KG1 (cell line): Measurements from ENCODE around the gene SHROOM4.

Source experiments
- DNase-seq: peaks from one replicate; lab custom pipeline; 2025; lab: John Stamatoyannopoulos, UW

The SHROOM4 gene, protein sequence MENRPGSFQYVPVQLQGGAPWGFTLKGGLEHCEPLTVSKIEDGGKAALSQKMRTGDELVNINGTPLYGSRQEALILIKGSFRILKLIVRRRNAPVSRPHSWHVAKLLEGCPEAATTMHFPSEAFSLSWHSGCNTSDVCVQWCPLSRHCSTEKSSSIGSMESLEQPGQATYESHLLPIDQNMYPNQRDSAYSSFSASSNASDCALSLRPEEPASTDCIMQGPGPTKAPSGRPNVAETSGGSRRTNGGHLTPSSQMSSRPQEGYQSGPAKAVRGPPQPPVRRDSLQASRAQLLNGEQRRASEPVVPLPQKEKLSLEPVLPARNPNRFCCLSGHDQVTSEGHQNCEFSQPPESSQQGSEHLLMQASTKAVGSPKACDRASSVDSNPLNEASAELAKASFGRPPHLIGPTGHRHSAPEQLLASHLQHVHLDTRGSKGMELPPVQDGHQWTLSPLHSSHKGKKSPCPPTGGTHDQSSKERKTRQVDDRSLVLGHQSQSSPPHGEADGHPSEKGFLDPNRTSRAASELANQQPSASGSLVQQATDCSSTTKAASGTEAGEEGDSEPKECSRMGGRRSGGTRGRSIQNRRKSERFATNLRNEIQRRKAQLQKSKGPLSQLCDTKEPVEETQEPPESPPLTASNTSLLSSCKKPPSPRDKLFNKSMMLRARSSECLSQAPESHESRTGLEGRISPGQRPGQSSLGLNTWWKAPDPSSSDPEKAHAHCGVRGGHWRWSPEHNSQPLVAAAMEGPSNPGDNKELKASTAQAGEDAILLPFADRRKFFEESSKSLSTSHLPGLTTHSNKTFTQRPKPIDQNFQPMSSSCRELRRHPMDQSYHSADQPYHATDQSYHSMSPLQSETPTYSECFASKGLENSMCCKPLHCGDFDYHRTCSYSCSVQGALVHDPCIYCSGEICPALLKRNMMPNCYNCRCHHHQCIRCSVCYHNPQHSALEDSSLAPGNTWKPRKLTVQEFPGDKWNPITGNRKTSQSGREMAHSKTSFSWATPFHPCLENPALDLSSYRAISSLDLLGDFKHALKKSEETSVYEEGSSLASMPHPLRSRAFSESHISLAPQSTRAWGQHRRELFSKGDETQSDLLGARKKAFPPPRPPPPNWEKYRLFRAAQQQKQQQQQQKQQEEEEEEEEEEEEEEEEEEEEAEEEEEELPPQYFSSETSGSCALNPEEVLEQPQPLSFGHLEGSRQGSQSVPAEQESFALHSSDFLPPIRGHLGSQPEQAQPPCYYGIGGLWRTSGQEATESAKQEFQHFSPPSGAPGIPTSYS (N-terminal part only)

DNA sequence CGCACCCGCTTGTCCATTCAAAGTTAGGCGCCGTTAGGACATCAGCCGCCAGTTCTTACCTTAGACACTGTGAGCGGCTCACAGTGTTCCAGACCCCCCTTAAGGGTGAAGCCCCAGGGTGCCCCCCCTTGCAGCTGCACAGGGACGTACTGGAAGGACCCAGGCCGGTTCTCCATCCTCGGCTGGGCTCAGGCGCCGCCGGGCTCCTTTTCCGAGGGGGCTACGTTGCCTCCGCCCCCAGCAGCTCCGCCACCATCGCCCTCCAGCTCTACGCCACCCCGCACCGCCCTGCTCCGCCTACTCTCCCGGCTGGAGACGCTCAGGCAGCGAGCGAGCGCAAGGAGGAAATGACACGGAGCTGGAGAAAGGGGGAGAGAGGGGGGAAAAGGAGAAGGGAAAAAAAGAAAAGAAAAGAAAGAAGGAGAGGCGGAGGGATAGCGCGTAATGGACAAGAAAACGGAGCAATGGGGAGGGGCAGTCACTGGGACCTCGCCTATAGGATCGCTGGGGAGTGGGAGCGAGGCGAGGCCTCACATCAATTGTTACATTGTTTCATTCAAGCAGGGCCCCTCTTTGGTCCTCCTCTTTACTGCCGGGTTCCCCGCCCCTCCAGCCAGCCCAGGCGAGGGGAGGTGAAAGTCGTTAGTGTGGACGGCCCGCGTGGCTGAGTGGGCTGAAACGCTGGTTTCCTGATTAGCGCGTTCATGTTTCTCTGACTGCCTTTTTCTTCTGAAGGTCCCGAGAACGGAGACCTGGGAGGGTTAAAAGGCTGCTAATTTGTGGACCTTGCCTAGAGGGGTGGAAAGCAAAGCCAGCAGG lies at the start of gene SHROOM4:
TSS of gene SHROOM4 (minus strand) at position 352 of the 819 bp plus-strand sequence. CDS start at position 176, 176 bp downstream.
- DNase-seq = no peak

DNA sequence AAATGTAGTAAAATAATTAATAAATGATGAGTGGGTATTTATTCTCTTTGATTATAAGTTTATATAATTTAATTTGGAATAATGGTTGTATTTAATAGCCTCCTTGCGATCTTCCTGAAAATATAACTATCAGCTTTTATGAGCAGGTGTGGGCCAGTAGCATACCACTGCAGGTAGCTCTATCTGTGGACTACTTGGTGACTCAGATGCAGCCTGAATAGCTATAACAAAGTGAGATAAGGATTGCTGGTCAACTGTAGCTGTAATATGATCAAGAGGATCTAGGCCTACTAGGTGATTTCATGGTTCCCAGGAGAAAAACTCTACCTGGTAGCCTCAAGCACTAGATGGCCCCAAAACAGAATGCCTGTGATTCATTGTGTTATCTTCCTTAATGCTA lies 49.5 kb upstream of the SHROOM4 start:
- DNase-seq = no peak

DNA sequence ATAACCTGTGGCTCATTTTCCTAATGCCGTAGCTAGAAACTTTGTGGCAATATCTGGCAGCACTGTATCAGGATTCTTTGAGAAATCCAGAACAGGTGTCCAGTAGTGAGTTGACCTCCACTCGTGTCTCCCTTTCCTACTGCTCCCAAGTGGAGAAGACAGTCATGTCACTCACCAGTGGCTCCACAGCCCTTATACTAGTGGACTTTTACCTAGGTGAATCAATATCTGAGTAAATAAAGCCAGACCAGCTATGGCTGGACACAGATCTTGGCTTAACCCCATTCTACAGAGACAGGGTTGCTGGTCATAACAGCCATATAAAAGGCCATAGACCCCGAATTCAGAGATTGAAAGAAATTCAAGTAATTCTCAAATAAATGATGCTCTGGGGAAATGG lies 46.5 kb upstream of the SHROOM4 start:
- DNase-seq = no peak

DNA sequence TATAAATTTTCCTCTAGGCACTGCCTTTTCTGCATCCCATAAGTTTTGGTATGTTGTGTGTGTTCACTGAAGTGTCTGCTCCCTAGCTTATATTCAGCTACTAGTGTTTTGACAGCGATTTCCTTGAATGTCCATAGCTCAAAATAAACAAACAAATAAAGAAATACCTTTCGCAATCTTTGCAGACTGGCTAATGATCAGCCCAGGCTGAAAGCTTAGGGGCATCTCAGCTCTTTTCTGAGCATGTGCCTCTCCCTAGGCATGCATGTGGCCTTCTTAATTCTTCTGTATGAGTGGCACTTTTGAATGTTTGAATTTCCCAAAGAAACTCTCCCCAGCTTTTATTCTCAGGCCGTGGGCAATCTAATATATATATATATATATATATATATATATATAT lies 44.6 kb upstream of the SHROOM4 start:
- DNase-seq = no peak

DNA sequence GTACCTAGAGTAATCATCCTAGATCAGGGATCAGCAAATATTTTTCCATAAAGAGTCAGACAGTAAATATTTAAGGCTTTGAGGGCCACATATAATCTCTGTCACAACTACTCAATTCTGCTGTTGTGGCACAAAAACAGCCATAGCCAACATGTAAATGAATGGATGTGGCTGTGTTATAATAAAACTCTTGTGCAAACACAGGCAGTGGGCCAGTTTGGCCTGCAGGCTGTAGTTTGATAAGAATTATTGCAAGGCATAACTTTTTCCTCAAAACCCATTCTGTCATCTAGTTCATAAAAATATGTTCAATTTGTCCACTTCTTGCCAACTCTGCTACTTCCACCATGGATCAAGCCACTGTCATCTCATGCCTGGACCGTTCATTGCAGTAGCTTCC lies 39.4 kb upstream of the SHROOM4 start:
- no peak for DNase-seq

DNA sequence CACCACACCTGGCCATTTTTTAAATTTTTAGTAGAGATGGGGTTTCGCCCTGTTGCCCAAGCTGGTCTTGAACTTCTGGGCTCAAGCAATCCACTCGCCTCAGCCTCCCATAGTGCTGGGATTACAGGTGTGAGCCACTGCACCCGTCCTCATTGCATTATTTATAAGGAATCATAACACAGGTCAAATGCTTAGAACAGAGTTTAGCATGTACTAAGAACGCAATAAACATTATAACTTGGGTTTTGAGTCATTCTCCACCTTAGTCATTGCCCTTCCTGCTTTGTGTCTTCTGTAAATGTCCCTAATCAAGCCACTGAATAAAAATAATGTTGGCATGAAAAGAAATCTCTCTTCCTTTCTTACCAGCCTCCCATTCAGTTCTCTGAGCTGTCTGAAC lies 38.5 kb upstream of the SHROOM4 start:
- no peak for DNase-seq

DNA sequence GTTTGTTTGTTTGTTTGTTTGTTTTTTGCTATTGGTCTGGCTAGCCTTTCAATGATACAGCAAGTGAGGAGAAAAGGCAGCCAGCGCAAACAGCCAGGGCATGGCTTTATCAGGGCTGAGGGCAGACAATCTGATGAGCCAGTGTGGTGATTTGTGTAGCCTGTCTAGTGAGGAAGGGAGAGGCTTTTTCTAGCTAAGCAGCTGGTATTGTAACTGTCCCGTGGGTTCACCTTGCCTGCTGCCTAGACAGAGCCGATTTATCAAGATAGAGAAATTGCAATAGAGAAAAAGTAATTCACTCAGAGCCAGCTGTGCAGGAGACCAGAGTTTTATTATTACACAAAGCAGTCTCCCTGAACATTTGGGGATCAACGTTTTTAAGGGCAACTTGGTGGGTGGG lies 28.2 kb upstream of the SHROOM4 start:
- DNase-seq = no peak

DNA sequence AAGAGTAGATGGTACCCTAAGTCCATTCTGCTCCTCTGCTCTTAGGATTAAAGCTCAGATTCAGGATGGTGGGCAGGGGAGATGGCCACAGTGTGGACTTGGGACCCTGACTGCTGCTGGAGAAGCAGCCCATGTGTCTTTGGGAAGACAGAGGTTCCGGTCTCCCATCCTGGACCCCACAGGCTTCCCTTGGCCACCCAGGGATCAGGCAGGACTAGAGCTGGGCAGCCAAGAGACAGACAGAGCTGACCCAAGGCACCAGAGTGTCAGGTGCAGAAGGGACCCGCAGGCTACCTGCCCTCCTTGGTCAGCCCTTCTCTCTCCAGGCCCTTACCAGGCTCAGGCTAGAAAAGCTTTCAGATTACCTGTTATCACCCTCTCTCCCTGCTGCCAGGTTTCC lies 25.7 kb upstream of the SHROOM4 start:
- no peak for DNase-seq

DNA sequence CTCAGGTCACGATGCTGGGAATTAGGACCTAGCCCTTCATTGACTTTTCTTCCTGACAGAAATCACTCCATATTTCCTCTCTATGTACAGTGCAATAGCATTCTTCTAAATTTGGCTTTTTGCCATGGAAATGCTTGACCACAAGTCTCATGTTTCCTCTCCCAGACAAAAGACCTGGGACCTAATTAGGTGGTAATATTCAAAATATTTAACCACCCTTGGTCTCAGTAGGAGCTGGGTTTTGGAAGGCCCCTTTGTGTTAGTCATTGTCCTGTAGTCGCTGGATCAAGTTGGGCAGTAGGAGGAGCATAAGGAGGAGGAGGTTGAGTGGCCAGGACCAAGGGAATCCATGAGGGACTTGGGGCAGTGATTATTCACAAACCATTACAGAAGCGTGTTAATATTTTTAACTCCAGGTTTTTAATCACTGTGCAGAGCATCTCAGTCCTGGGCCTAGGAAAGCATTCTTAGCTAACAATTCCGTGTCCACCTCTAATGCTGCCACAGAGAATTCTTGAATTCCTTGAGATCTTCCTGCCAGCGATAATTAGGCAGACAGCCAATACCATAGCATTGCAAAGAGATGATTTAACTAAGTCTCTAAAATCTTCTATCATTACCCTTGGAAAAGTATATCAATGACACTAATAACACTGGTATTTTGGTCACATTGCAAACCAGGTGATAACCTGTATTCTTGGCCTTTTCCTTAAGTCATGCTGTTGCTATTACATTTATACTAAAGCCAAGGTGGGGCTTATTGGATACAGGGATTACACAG lies 25.0 kb upstream of the SHROOM4 start:
- DNase-seq = no peak

DNA sequence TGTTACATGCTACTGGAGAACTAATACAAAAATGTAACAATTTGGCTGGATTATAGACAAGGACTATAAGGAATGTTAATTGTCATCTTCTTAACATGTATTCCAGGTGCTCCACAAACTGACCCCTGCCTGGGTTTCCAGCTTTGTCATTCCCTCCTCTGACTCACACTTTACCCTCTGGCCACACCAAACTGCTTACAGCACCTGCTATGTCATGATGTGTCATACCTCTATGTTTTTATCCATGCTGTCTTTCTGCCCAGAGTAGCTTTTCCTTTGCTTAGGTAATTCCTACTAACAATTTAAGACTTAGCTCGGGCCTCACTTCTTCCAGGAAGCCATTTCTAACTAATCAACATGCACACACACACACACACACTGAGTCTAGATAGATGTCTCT lies 14.0 kb upstream of the SHROOM4 start:
- no peak for DNase-seq

DNA sequence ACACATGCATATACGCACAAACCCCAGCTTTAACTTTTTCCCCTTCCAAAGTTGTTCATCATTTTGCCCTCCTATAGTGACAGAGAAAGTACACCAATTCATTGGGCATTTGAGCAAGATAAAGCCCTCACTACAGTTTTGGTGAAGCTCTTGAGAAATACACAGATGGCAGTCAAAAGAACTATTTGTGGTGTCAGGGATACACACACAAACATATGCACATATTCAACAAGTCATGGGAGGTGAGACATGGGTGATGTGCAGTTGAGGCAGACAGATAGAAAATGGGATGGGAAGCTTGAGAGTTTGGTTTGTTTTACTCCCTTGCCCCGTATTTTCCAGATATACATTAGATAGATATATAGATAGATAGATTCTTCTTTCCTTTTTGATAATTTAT lies 11.8 kb upstream of the SHROOM4 start:
- DNase-seq = no peak

DNA sequence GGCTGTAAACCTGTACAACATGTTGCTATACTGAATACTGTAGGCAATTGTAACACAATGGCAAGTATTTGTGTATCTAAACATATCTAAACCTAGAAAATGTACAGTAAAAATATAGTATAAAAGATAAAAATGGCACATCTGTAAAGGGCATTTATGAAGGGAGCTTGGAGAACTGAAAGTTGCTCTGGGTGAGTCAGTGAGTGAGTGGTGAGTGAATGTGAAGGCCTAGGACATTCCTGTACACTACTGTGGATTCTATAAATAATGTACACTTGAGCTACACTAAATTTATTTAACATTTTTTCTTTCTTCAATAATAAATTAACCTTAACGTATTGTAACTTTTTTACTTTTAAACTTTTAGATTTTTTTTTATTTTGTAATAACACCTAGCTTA lies 5.0 kb upstream of the SHROOM4 start:
- no peak for DNase-seq

DNA sequence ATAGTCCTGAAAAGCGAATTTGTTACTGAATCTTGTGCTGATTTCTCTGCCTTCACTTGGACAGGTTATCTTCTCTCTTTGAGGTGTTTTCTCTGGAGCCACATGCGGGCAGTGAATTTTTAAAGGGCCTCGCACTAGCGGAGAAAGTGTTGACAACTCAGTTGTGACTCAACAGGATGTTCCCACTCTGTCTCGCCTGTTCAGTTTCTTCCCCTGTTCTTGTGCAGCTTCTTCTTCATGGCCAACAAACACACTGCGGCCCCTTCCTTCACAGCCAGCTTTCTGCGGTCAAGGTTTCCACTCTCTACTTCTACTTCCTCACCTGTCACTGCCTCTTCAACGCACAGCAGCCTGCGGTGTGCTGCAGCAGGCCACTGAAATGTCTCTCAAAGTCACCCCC lies 1.1 kb upstream of the SHROOM4 start:
- DNase-seq = no peak

DNA sequence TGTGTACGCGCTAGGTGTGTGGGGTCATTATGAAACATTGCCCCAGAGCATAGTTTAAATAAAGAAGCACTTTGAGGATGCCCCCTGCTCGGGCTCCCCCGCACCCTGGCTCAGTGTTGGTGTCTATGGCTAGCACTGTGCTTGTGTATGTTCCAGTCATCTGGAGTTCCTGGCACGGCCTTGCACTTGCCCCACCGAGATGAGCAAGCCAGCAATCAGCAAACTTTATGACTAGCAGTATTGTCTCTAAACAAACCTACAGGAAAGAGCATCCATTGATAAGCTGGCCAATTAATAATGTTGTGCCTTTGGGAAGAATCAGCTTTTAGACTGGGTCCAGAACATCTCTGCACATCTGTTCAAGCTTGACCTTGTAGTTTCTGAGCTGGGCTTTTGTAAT lies 707 bp upstream of the SHROOM4 start:
- no peak for DNase-seq

DNA sequence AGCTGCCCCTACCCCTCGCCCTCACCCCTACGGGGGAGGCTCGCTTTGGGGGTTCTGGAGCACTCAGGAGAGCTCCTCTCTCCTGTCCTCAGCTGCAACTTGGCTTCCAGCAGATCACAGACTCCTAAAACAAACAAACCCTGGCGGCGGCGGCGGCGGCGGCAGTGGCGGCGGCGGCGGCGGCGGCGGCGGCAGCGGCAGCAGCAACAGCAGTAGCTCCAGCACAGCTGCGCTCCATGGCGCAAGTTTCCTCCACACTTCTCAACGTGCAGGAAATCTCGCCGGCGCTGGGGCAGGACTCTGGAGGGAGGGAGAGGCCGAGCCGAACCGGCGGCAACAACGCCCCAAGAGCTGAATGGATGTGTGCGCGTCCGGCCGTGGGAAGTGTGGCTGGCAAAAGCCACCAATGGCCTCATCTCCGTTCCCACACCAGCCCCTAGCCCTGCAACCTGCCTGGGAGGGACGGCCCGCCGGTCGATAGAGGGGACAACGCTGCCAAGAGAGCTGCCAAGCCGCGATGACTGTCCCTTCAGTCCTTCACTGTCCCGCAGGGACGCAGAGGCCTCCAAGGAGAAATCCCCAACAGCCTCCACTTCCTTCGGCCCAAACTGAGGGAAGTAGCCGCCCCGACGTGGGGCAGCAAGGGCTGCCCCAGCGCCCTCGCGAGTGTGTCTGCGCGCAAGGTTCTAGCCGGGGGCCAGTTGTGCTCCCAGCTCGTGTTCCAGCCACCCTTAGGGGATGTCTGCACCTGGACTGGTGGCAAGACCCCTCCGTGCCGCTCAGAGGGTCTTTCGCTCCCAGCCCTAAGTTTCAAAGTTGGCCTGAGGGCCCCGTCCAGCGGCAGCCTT lies 775 bp downstream of the SHROOM4 start:
- DNase-seq = no peak

DNA sequence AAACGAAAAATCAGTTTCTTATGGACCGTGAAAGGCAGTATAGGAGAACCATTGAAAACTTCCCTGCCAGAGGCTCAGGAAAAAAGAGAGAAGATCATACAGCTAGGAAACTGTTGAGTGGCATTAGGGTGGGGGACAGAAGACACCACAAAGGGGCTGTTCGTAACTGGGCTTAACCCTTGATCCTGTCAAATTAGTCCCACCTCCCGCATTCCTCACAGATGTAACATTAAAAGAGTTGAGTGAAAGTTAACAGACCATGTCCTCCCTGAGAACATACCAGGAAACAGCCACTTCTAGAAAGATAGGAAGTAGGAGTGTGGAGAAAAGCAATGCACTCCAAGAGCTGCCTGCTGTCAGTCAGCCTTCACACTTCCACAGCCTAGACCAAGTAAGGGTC lies 8.7 kb downstream of the SHROOM4 start:
- no peak for DNase-seq

DNA sequence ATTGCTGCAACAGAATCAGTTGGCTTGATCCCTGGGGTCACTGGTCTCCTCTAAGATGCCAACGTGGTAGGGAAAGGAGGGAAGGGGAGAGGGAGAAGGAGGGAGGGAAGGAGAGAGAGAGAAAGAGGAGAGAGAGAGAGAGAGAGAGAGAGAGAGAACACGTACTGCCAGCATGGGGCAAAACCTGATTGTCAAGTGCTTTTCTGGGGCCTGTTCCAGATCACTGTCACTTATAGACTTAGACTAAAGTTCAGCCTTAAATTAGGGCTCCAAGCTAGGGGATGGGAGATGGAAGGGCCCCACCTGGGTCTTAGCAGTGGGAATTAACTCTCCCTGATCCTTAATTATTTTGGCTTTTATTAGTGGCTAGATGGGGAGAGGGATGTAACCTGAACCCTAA lies 12.9 kb downstream of the SHROOM4 start:
- DNase-seq = no peak

DNA sequence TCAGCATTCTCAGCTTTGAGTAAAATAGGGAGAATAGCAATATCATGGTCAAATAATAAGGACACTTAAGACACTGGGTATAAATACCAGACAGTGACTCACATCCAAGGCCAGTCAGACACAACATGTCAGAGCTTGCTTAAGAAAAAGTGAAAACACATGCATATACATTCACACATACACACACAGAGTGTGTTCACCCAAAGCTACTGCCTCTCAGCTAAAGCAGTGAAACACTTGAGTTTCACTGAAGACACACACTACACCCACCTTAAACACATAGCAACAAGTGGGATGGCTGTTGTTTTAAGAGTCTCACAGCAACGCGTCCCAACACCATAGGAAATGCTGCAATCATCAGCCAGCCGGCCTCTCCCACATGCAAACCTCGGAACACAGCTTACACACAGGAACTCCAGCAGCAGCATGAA lies 14.4 kb downstream of the SHROOM4 start:
- DNase-seq = no peak

DNA sequence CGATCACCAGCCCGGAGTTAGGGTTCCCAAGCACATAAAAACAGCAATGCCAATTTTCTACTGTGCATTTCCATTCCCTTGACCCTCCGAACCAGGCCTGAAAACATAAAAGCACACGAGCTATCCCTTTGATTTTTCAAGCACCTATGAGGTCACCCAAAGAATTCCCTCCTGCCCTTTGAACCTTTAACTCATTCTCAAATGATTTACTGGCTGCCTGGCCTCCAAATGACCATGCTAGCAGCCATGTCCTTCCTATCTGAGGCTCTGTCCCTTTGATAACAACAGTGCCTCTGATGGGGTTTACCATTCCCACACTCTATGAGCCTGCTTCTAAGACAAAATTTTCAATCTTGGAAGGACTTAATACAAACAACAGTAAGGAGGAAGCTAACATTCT lies 15.2 kb downstream of the SHROOM4 start:
- DNase-seq = no peak

DNA sequence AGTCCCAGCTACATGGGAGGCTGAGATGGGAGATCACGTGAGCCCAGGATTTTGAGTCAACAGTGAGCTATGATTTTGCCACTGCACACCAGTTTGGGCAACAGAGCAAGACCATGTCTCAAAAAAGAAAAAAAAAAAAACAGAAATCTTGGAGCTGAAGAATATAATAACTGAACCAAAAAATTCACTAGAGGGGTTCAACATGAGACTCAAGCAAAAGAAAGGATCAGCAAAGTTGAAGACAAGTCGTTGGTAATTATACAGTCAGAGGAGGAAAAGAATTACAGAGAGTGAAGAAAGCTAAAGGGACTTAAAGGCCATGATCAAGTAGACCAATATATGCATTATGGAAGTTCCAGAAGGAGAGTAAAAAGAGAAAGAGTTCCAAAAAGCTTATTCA lies 26.9 kb downstream of the SHROOM4 start:
- DNase-seq = no peak
